Endodermal cell (in vitro differentiated cells): ENCODE results near the gene MYL6. TPM values are rescaled to one million over a fixed set of nuclear protein-coding genes. Genes with fewer than 3 reads are reported as not detected.
A peak's percentile ranks its signal among the peaks of the same experiment; 100 is the strongest.

Source experiments
- DNase-seq: peaks from one replicate; pipeline ENCODE4 v3.0.0-alpha.2; 2017
- H3K27ac ChIP-seq: 2 replicates; pipeline ENCODE4 v1.5.1; 2013; ENCODE audit warnings: mild to moderate bottlenecking, low read depth, low read length, moderate library complexity
- H3K27me3 ChIP-seq: 2 replicates; pipeline ENCODE4 v1.6.1; 2013; ENCODE audit warnings: mild to moderate bottlenecking, low read length, moderate library complexity; ENCODE audit not compliant: insufficient read depth, control insufficient read depth, poor library complexity, severe bottlenecking
- H3K36me3 ChIP-seq: 2 replicates; pipeline ENCODE4 v1.7.0; 2013; ENCODE audit warnings: mild to moderate bottlenecking, low read length, moderate library complexity; ENCODE audit not compliant: control insufficient read depth, insufficient read depth
- H3K4me1 ChIP-seq: one replicate; pipeline ENCODE4 v1.7.0; 2013; ENCODE audit warnings: low read length; ENCODE audit not compliant: control insufficient read depth, insufficient read depth
- H3K4me3 ChIP-seq: 2 replicates; pipeline ENCODE4 v1.5.1; 2013; ENCODE audit warnings: mild to moderate bottlenecking, low read length, moderate library complexity
- H3K9ac ChIP-seq: 2 replicates; pipeline ENCODE4 v1.6.1; 2013; ENCODE audit warnings: mild to moderate bottlenecking, low read length, moderate library complexity; ENCODE audit not compliant: poor library complexity, severe bottlenecking; ENCODE audit errors: extremely low read depth
- H3K9me3 ChIP-seq: 2 replicates; pipeline ENCODE4 v1.6.1; 2013; ENCODE audit warnings: mild to moderate bottlenecking, low read length, moderate library complexity; ENCODE audit not compliant: control insufficient read depth
- H3K27ac Mint-ChIP-seq: 2 replicates; pipeline ENCODE4 v1.8.0; 2020; ENCODE audit warnings: mixed read lengths
- H3K27me3 Mint-ChIP-seq: 2 replicates; pipeline ENCODE4 v1.8.0; 2021; ENCODE audit warnings: mild to moderate bottlenecking, mixed read lengths; ENCODE audit not compliant: insufficient read depth
- H3K36me3 Mint-ChIP-seq: 2 replicates; pipeline ENCODE4 v1.8.0; 2020; ENCODE audit warnings: low read depth, mixed read lengths
- H3K4me1 Mint-ChIP-seq: 2 replicates; pipeline ENCODE4 v1.8.0; 2020; ENCODE audit warnings: mixed read lengths
- H3K4me3 Mint-ChIP-seq: 2 replicates; pipeline ENCODE4 v1.8.0; 2020; ENCODE audit warnings: mild to moderate bottlenecking, moderate library complexity, mixed read lengths
- H3K9me3 Mint-ChIP-seq: 2 replicates; pipeline ENCODE4 v1.8.0; 2020; ENCODE audit warnings: mild to moderate bottlenecking, mixed read lengths
- CTCF ChIP-seq: fragments of 200-600 bp; sonication (generic); conservative IDR thresholded peaks from 2 replicates; pipeline ENCODE4 v1.5.0; 2021; ENCODE audit warnings: antibody characterized with exemption, mild to moderate bottlenecking
- WGBS, 2 experiments: methylation state at CpG; one replicate each; pipeline versions ENCODE4 v1.1.5 to v1.1.7; 2013; ENCODE audit warnings: missing lambda C conversion rate in 2 of 2, mixed read lengths in 1 of 2; ENCODE audit not compliant: insufficient coverage in 1 of 2, insufficient read length in 1 of 2; 5-methylcytosine and 5-hydroxymethylcytosine counted together
- long read RNA-seq, 4 experiments: library from polyadenylated mRNA in 2 of 4; library from RNA in 1 of 4; library from capped mRNA in 1 of 4; stranded (forward) in 3 of 4; unstranded in 1 of 4; transcript quantifications; one replicate each; pipeline ENCODE4 v2.0.0, GENCODE V29; 2020 to 2021; ENCODE audit warnings: inconsistent platforms in 1 of 4
- polyA plus RNA-seq, 2 experiments: library from polyadenylated mRNA; stranded (reverse); fragments of 50-300 nt; gene quantifications; one replicate each; pipeline ENCODE4 v1.2.3, GENCODE V29; 2013
- total RNA-seq, 2 donors: library from RNA; stranded (reverse); fragmentation: NEBNext Ultra II Directional in 1 of 2; extraction: Animal tissue kit (Norgen Biotek cat#: 25700) in 1 of 2; gene quantifications; 2 replicates in 1 of 2; 3 replicates in 1 of 2; pipeline ENCODE4 v1.2.1, GENCODE V29; 2021

MYL6 gene
- total RNA-seq, result 1,000 to 10,000 TPM; 1,640 to 1,647 TPM
- polyA plus RNA-seq (2013, experiment 1 of 2), result 1,347 TPM
- 1,436 TPM for polyA plus RNA-seq (2013, experiment 2 of 2)
- long read RNA-seq, experiment 1, transcript MYL6-207 (6 exons, 655 nt), result major isoform, 98 of 244 reads
- long read RNA-seq, experiment 1, partial matches to known transcripts, result 123 of 244 reads
- long read RNA-seq, experiment 1, other reads (novel, unspliced or antisense), result 15 of 244 reads
- long read RNA-seq, experiment 2, transcript MYL6-211 (5 exons, 528 nt), result minor isoform, 36 of 909 reads
- long read RNA-seq, experiment 2, transcript MYL6-218 (7 exons, 901 nt), result minor isoform, 18 of 909 reads
- long read RNA-seq, experiment 2, transcript MYL6-219 (5 exons, 1,438 nt), result minor isoform, 11 of 909 reads
- long read RNA-seq, experiment 2, transcript MYL6-207 (6 exons, 655 nt), result major isoform, 768 of 909 reads
- long read RNA-seq, experiment 2, partial matches to known transcripts, result 45 of 909 reads
- long read RNA-seq, experiment 2, other reads (novel, unspliced or antisense), result 24 of 909 reads
- long read RNA-seq, experiment 3, transcript MYL6-218 (7 exons, 901 nt), result minor isoform, 22 of 987 reads
- long read RNA-seq, experiment 3, transcript MYL6-211 (5 exons, 528 nt), result minor isoform, 17 of 987 reads
- long read RNA-seq, experiment 3, transcript MYL6-207 (6 exons, 655 nt), result major isoform, 832 of 987 reads
- long read RNA-seq, experiment 3, transcript MYL6-219 (5 exons, 1,438 nt), result minor isoform, 19 of 987 reads
- long read RNA-seq, experiment 3, partial matches to known transcripts, result 59 of 987 reads
- long read RNA-seq, experiment 3, other reads (novel, unspliced or antisense), result 30 of 987 reads
- long read RNA-seq, experiment 4, transcript MYL6-219 (5 exons, 1,438 nt), result major isoform, 14 of 215 reads
- long read RNA-seq, experiment 4, transcript MYL6-207 (6 exons, 655 nt), result minor isoform, 8 of 215 reads
- long read RNA-seq, experiment 4, partial matches to known transcripts, result 176 of 215 reads
- long read RNA-seq, experiment 4, other reads (novel, unspliced or antisense), result 13 of 215 reads

GRCh38 chr12:56158029-56158925 lies at the start of gene MYL6:
TSS of gene MYL6 (plus strand) at chr12:56158359. CDS start at chr12:56158402, 43 bp downstream.
- Mint-ChIP-seq H3K27me3 (no peaks in the 10 kb centered on the region), H3K4me3 (peak within 1 kb of the TSS; percentile 96), H3K27ac (peak within 1 kb of the TSS; percentile 99), H3K4me1 (peaks cover 67% of the 10 kb centered on the region), H3K9me3 (no peaks in the 10 kb centered on the region), H3K36me3 (peaks cover 43% of the 10 kb centered on the region)
- TF ChIP-seq CTCF, result no peak
- WGBS, 2 experiments, result 0% methylated on average over 13 to 25 of the region's 30 CpGs
- Histone ChIP-seq H3K27me3 (no peaks in the 10 kb centered on the region), H3K27ac (peak within 1 kb of the TSS; percentile 95), H3K4me3 (peak within 1 kb of the TSS; percentile 97), H3K9ac (peak within 1 kb of the TSS; percentile 97), H3K9me3 (no peaks in the 10 kb centered on the region), H3K36me3 (peaks cover 61% of the 10 kb centered on the region), H3K4me1 (peaks cover 21% of the 10 kb centered on the region)
- DNase-seq, result peak; percentile 99

- no peak for TF ChIP-seq CTCF
- 92 to 100% methylated on average over 4 to 5 of the region's 5 CpGs for WGBS, 2 experiments
- Histone ChIP-seq H3K9me3 (no peaks in the 10 kb centered on the region), H3K4me3 (no peak overlapping the region), H3K36me3 (peaks cover 82% of the 10 kb centered on the region), H3K27me3 (no peaks in the 10 kb centered on the region), H3K4me1 (no peaks in the 10 kb centered on the region), H3K27ac (no peak overlapping the region), H3K9ac (no peak overlapping the region)
- no peak overlapping the region for H3K4me3 Mint-ChIP-seq
- no peak overlapping the region for H3K27ac Mint-ChIP-seq
- H3K4me1 Mint-ChIP-seq, result peaks cover 18% of the 10 kb centered on the region
- peaks cover 72% of the 10 kb centered on the region for H3K36me3 Mint-ChIP-seq
- H3K9me3 Mint-ChIP-seq, result no peaks in the 10 kb centered on the region
- DNase-seq, result no peak
- no peaks in the 10 kb centered on the region for H3K27me3 Mint-ChIP-seq
Measured at GRCh38 chr12:56110571-56110970, 47.6 kb upstream of the MYL6 start.

GRCh38 chr12:56114084-56114483 lies 44.1 kb upstream of the MYL6 start:
- H3K27ac Mint-ChIP-seq, result no peak overlapping the region

More at GRCh38 chr12:56114084-56114483, 44.1 kb upstream of the MYL6 start:
- 83 to 100% methylated on average over 1 of the region's 1 CpG for WGBS, 2 experiments
- H3K4me1 Mint-ChIP-seq, result peaks cover 13% of the 10 kb centered on the region
- DNase-seq, result no peak
- no peaks in the 10 kb centered on the region for H3K27me3 Mint-ChIP-seq
- no peaks in the 10 kb centered on the region for H3K27me3 ChIP-seq
- H3K4me3 Mint-ChIP-seq, result no peak overlapping the region
- H3K9me3 ChIP-seq, result no peaks in the 10 kb centered on the region
- no peak overlapping the region for H3K4me3 ChIP-seq
- no peaks in the 10 kb centered on the region for H3K9me3 Mint-ChIP-seq
- H3K36me3 Mint-ChIP-seq, result peaks cover 61% of the 10 kb centered on the region
- H3K27ac ChIP-seq, result no peak overlapping the region
- peaks cover 58% of the 10 kb centered on the region for H3K36me3 ChIP-seq
- no peak overlapping the region for H3K9ac ChIP-seq
- TF ChIP-seq CTCF, result no peak
- peaks cover 3% of the 10 kb centered on the region for H3K4me1 ChIP-seq
